Keratinocyte (primary cell): ENCODE measurements around the gene PLEKHD1. TPM values are rescaled to one million over a fixed set of nuclear protein-coding genes. Genes with fewer than 3 reads are reported as not detected.

Experiments used
- DNase-seq: peaks from one replicate; pipeline ENCODE4 v3.0.0-alpha.2; 2011; ENCODE audit warnings: low read depth, missing footprints, low spot score
- FAIRE-seq: peaks from 2 replicates; lab custom pipeline; 2011; peaks lifted over from hg19 to GRCh38; lab: Jason Lieb, UNC
- H2AFZ ChIP-seq: 2 replicates; pipeline ENCODE4 v1.6.0; 2012; ENCODE audit warnings: low read length, control low read depth, inconsistent platforms; ENCODE audit not compliant: control insufficient read depth
- H3K27ac ChIP-seq: 2 replicates; pipeline ENCODE4 v1.5.1; 2011; ENCODE audit warnings: low read length; ENCODE audit not compliant: control insufficient read depth, insufficient read depth
- H3K27me3 ChIP-seq: 3 replicates; pipeline ENCODE4 v1.6.0; 2011; ENCODE audit warnings: low read length; ENCODE audit not compliant: control insufficient read depth, insufficient read depth; ENCODE audit errors: extremely low read depth
- H3K36me3 ChIP-seq, 2 experiments: 2 replicates in 1 of 2; 3 replicates in 1 of 2; pipeline ENCODE4 v1.5.1; 2011; ENCODE audit warnings: low read length in 2 of 2, mild to moderate bottlenecking in 1 of 2; ENCODE audit not compliant: control insufficient read depth in 2 of 2, insufficient read depth in 2 of 2; ENCODE audit errors: extremely low read depth in 1 of 2
- H3K4me1 ChIP-seq: 3 replicates; pipeline ENCODE4 v1.5.1; 2011; ENCODE audit warnings: low read length; ENCODE audit not compliant: control insufficient read depth, insufficient read depth; ENCODE audit errors: extremely low read depth
- H3K4me2 ChIP-seq: 3 replicates; pipeline ENCODE4 v1.6.0; 2011; ENCODE audit warnings: low read depth, low read length; ENCODE audit not compliant: control insufficient read depth, insufficient read depth; ENCODE audit errors: extremely low read depth
- H3K4me3 ChIP-seq, 3 experiments: fragments of 200-600 bp in 1 of 3; sonication (generic) in 1 of 3; 2 replicates in 2 of 3; 3 replicates in 1 of 3; pipeline ENCODE4 v1.5.1; 2011 to 2016; ENCODE audit warnings: low read length in 3 of 3, mild to moderate bottlenecking in 3 of 3, control low read depth in 2 of 3, inconsistent platforms in 1 of 3, low read depth in 1 of 3, mixed read lengths in 1 of 3, mixed run types in 1 of 3, moderate library complexity in 1 of 3; ENCODE audit not compliant: control insufficient read depth in 2 of 3, insufficient read depth in 2 of 3; ENCODE audit errors: extremely low read depth in 1 of 3
- H3K79me2 ChIP-seq: 2 replicates; pipeline ENCODE4 v1.6.0; 2012; ENCODE audit warnings: low read length; ENCODE audit not compliant: control insufficient read depth, insufficient read depth
- H3K9ac ChIP-seq: 3 replicates; pipeline ENCODE4 v1.6.0; 2011; ENCODE audit warnings: low read length; ENCODE audit not compliant: control insufficient read depth, insufficient read depth; ENCODE audit errors: extremely low read depth
- H3K9me1 ChIP-seq: 3 replicates; pipeline ENCODE4 v1.6.0; 2011; ENCODE audit warnings: low read length; ENCODE audit not compliant: control insufficient read depth, insufficient read depth; ENCODE audit errors: extremely low read depth
- H3K9me3 ChIP-seq: 2 replicates; pipeline ENCODE4 v1.5.1; 2012; ENCODE audit warnings: low read depth, low read length; ENCODE audit not compliant: control insufficient read depth
- H4K20me1 ChIP-seq: 3 replicates; pipeline ENCODE4 v1.6.0; 2011; ENCODE audit warnings: low read length; ENCODE audit not compliant: control insufficient read depth, insufficient read depth; ENCODE audit errors: extremely low read depth
- CTCF ChIP-seq, 3 experiments: IDR thresholded peaks in 1 of 3; conservative IDR thresholded peaks in 1 of 3; optimal IDR thresholded peaks in 1 of 3; 2 replicates in 2 of 3; 3 replicates in 1 of 3; pipeline versions ENCODE3 to v1.5.1; 2011; ENCODE audit warnings: low read length in 3 of 3, mild to moderate bottlenecking in 3 of 3, moderate library complexity in 2 of 3, control low read depth in 1 of 3, inconsistent platforms in 1 of 3; ENCODE audit not compliant: insufficient read depth in 2 of 3; ENCODE audit errors: extremely low read depth in 1 of 3
- EZH2 ChIP-seq: IDR thresholded peaks from one replicate; pipeline ENCODE4 v1.6.1; 2012; ENCODE audit warnings: inconsistent platforms, mild to moderate bottlenecking, low read length, moderate library complexity
- dilution Hi-C: fragments of 300-500 bp; cut with MboI; formaldehyde crosslinking; loops from one replicate; pipeline ENCODE4 v1.7.0; 2020; ENCODE audit warnings: low sequenced_read_pairs; ENCODE audit not compliant: extremely low pct_ligation_motif_present
- polyA plus RNA-seq, 5 experiments: library from polyadenylated mRNA; depleted of rRNA in 3 of 5; stranded (reverse) in 3 of 5; stranded (forward) in 1 of 5; unstranded in 1 of 5; fragments of >200 nt; gene quantifications; 1 replicate in 1 of 5; 2 replicates in 3 of 5; 3 replicates in 1 of 5; pipeline versions ENCODE4 v1.2.1 to v1.2.3, GENCODE V29; 2011 to 2012; ENCODE audit warnings: missing spikeins in 2 of 5, low read depth in 1 of 5, low replicate concordance in 1 of 5

PLEKHD1 gene
- polyA plus RNA-seq, 1 donor (not counting 4 experiments of a cell fraction or from before 2014, with no cell fraction given) = 0.01 TPM

- Histone ChIP-seq H3K36me3 (no peaks in the 10 kb centered on the region), H2AFZ (no peak overlapping the region), H3K27ac (no peak overlapping the region), H3K4me3 (no peak overlapping the region), H3K9me1 (no peaks in the 10 kb centered on the region), H3K4me2 (no peak overlapping the region), H4K20me1 (no peaks in the 10 kb centered on the region), H3K9ac (no peak overlapping the region), H3K4me1 (peaks cover 7% of the 10 kb centered on the region), H3K27me3 (peaks cover 11% of the 10 kb centered on the region), H3K9me3 (no peaks in the 10 kb centered on the region), H3K79me2 (no peaks in the 10 kb centered on the region)
- no peak for FAIRE-seq
- dilution Hi-C loops = no loop called here
- no peak for DNase-seq
- TF ChIP-seq EZH2 (no peak), CTCF (optimal IDR thresholded peaks at IDR 0.05 in 1 of 3, IDR thresholded peaks at IDR 0.05 in 1 of 3, conservative IDR thresholded peaks at IDR 0.05 in 1 of 3; ENCODE audit: extremely low read depth in 1 of 3, insufficient read depth in 2 of 3, low read length in 3 of 3) (no peak)
Observed at GRCh38 chr14:69529563-69529962, 45.0 kb downstream of the PLEKHD1 start.

- TF ChIP-seq EZH2 (no peak), CTCF (optimal IDR thresholded peaks at IDR 0.05 in 1 of 3, IDR thresholded peaks at IDR 0.05 in 1 of 3, conservative IDR thresholded peaks at IDR 0.05 in 1 of 3; ENCODE audit: extremely low read depth in 1 of 3, insufficient read depth in 2 of 3, low read length in 3 of 3) (no peak)
- no peak for FAIRE-seq
- no peaks in the 10 kb centered on the region for H3K79me2 ChIP-seq
- DNase-seq = no peak
- peaks cover 7% of the 10 kb centered on the region for H3K4me1 ChIP-seq
- dilution Hi-C loops = no loop called here
- H3K4me2 ChIP-seq = no peak overlapping the region
- no peak overlapping the region for H3K4me3 ChIP-seq
- no peak overlapping the region for H2AFZ ChIP-seq
- no peaks in the 10 kb centered on the region for H4K20me1 ChIP-seq
- H3K27ac ChIP-seq = no peak overlapping the region
- H3K9me1 ChIP-seq = no peaks in the 10 kb centered on the region
- peaks cover 11% of the 10 kb centered on the region for H3K27me3 ChIP-seq
- no peak overlapping the region for H3K9ac ChIP-seq
- no peaks in the 10 kb centered on the region for H3K9me3 ChIP-seq
- H3K36me3 ChIP-seq = no peaks in the 10 kb centered on the region
Observed at GRCh38 chr14:69530095-69530494, 45.6 kb downstream of the PLEKHD1 start.
